Stimulated activated CD4-positive, alpha-beta T cell treated with anti-CD3 and anti-CD28 coated beads, Interleukin-15, amount 100 ng/mL, for 1 hour (primary cell): ENCODE data around the gene FXYD6.
"Not testable (repeated sequence)": the region's sequence is repeated elsewhere in the genome, so short reads cannot be mapped to it uniquely, and the experiment has no call there.

ENCODE experiments used
- DNase-seq, 2 donors: peaks; one replicate each; pipeline ENCODE4 v3.0.0-alpha.2; 2020; ENCODE audit warnings: low read depth in 1 of 2, low spot score in 1 of 2

FXYD6 gene, protein sequence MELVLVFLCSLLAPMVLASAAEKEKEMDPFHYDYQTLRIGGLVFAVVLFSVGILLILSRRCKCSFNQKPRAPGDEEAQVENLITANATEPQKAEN

GRCh38 chr11:117876341-117877119 is at the start of gene FXYD6:
TSS of gene FXYD6 (minus strand) at chr11:117876658. CDS start at chr11:117842776, 33,882 bp downstream.
- DNase-seq = no peak

DNA sequence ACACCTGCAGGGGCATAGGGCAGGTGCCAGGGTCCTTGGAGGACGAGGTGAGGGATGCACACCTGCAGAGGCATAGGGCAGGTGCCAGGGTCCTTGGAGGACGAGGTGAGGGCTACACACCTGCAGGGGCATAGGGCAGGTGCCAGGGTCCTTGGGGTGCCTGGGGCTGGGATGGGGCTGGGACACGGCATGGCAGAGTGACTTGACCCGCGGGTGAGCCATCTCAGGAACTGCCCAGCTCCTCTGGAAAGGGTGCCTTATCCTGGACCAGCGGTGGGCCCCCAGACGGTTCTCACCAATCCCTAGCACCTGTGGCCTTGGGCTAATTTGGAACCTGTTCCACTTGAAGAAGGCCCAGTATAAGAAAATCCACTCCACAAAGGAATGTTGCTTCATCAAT is 49.7 kb upstream of the FXYD6 start:
- DNase-seq = not testable (repeated sequence)

- no peak for DNase-seq
These were observed 48.9 kb upstream of the FXYD6 start for GRCh38 chr11:117925198-117925925.

GRCh38 chr11:117924631-117925170 is 48.2 kb upstream of the FXYD6 start:
- DNase-seq = no peak

GRCh38 chr11:117923773-117924172 is 47.3 kb upstream of the FXYD6 start:
- DNase-seq = no peak

DNA sequence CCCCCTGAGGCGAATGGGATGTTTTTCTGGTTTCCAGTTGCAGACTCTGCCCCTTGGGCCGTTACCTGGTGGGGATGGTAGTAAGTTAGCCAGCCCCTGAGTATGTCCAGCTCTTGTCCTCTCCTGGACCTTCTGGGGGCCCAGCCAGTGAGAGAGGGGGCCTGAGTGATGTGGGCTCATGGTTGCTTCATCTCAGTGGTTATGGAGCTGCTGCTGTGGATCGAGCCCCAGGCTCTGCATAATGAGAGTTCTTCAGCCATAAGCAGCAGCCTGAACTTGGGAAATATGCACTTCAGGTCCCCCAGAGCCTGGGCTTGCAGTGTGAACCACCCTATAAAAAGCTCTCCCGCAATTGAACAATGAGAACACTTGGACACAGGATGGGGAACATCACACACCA is 46.8 kb upstream of the FXYD6 start:
- no peak for DNase-seq

- no peak for DNase-seq
These were observed 45.4 kb upstream of the FXYD6 start for GRCh38 chr11:117921893-117922292.

GRCh38 chr11:117921456-117921855 is 45.0 kb upstream of the FXYD6 start:
- no peak for DNase-seq

DNA sequence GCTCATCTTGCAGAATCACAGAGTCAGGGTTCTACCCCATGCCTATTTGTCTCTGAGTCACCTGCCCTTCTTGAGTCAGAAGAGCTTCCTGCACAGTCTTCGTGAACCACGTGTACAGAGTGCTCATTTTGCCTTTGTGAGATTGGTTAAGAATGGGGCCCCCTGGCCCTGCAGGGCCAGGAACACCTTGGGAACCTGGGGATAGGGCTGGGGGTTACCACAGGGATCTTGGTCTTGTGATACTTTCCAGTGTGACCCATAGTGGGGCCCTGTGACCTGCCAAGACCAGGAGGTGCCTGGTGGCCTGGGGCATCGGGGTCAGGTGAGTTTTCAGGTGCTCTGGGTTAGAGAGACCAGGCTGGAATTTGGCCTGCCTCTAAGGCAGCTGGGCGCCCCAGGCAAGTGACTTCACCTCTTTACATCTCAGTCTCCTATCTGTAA is 43.3 kb upstream of the FXYD6 start:
- DNase-seq = no peak

GRCh38 chr11:117919341-117919740 is 42.9 kb upstream of the FXYD6 start:
- DNase-seq = no peak

GRCh38 chr11:117918366-117919255 is 42.2 kb upstream of the FXYD6 start:
- no peak for DNase-seq

GRCh38 chr11:117917591-117918151 is 41.2 kb upstream of the FXYD6 start:
- DNase-seq = no peak

- no peak for DNase-seq
These were observed 40.5 kb upstream of the FXYD6 start for GRCh38 chr11:117916956-117917355.

DNA sequence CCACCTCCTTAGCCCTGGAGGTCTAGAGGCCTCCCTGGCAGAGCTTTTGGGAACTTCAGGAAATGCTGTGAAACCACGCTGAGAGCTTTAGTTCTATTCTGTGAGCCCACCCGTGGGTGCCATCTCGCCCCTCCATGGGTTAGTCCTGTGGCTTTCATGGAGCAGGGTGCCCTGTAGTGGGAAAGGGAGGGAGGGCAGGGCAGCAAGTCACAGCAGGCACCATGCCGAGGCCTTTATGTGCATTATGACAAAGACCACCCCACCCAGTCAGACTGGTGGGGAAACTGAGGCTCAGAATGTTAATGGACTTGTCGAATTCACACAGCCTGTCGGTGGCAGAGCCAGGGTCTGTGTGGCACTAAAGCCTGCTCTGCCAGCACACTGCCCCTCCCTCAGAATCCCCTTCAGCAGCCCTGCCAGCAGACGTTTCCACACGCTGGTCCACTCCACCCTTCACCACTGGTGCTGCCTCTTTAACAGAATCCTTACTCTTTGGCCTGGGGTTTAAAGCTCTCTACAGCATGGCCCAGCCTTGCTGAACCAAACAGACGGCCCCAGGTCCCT is 39.3 kb upstream of the FXYD6 start:
- DNase-seq = no peak

- DNase-seq = no peak
These were observed 38.6 kb upstream of the FXYD6 start for GRCh38 chr11:117914991-117915618.

- DNase-seq = no peak
These were observed 37.9 kb upstream of the FXYD6 start for GRCh38 chr11:117914398-117914761.

DNA sequence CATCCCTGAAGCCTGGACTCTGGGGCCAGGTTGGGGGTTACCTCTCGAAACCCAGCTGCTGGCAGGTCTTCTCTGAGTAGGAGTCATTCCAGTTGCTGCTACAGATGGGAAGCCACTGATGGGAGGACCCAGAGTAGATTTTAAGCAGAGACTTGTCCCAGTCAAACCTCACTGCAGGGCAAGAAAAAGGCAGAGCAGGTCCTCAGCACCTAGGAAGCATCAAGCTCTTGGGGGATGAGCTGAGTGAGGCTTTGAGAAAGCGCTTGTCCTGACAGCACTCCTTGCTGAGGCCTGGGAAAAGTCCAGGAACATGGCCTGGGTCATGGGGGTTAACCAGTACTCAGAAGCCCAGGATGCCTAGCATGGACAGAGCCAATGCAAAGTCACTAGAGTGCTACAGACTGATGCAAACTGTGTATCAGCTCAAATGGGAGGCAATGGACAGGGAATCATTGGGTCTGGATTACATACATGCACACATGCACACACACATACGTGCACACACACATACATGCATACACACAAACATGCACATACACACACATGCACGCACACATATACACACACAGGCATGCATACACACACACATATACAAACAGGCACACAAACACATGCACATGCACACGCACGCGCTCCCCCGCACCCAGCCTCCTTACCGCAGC is 37.4 kb upstream of the FXYD6 start:
- no peak for DNase-seq

GRCh38 chr11:117912497-117912896 is 36.0 kb upstream of the FXYD6 start:
- no peak for DNase-seq

DNA sequence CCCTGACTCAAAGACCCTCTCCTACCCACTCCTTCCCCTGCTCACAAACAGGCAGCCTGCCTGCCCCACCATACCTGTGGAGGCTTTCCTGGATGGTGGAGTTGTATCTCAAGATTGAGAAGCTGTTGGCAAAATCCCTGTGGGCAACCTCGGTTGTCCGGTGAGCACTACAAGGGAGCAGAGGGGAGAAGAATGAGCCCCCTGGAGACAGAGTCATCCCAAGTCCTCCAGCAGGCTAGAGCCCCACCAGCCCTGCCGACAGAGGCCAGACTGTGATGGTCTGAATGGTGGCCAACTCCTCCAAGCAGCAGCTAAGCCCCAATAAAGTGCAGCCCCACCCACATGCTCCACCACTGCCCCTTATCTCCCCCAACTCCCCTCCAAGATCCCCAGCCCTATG is 35.2 kb upstream of the FXYD6 start:
- DNase-seq = no peak
